Loucy (cell line): ENCODE results near the gene MAPK6.

Source experiments
- EZH2phosphoT487 ChIP-seq: fragments of 200-600 bp; IDR thresholded peaks from 2 replicates; pipeline ENCODE4 v1.6.1; 2018; ENCODE audit warnings: antibody characterized with exemption, mild to moderate bottlenecking, moderate library complexity, borderline replicate concordance
- TF ChIP-seq, protein P1 (sequence below): fragments of 200-600 bp; sonication (generic); conservative IDR thresholded peaks from 2 replicates; pipeline ENCODE4 v1.5.1; 2014; ENCODE audit warnings: mild to moderate bottlenecking, antibody characterized with exemption, low read length

DNA sequence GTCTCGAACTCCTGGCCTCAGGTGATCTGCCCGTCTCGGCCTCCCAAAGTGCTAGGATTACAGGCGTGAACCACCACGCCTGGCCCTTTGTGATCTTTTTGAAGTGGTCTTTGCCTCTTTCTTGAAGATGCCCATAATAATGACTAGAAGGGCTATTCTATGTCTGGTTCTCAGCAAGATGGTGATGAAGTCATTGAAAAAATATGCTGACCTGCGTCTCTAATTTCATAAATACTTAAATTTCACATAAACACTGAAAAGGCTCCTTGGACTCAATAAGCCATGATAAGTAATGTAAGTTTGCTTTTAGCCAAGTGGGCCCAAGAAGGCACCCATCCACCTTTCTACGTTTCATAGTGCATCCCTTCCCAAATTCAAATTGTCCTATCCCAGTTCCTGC lies 775 bp upstream of the MAPK6 start:
- TF ChIP-seq, protein P1, sequence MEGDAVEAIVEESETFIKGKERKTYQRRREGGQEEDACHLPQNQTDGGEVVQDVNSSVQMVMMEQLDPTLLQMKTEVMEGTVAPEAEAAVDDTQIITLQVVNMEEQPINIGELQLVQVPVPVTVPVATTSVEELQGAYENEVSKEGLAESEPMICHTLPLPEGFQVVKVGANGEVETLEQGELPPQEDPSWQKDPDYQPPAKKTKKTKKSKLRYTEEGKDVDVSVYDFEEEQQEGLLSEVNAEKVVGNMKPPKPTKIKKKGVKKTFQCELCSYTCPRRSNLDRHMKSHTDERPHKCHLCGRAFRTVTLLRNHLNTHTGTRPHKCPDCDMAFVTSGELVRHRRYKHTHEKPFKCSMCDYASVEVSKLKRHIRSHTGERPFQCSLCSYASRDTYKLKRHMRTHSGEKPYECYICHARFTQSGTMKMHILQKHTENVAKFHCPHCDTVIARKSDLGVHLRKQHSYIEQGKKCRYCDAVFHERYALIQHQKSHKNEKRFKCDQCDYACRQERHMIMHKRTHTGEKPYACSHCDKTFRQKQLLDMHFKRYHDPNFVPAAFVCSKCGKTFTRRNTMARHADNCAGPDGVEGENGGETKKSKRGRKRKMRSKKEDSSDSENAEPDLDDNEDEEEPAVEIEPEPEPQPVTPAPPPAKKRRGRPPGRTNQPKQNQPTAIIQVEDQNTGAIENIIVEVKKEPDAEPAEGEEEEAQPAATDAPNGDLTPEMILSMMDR = no peak
- no peak for TF ChIP-seq EZH2phosphoT487
